Measurements from ENCODE around the gene PAPOLA. TPM values are rescaled to one million over a fixed set of nuclear protein-coding genes. Genes with fewer than 3 reads are reported as not detected.

Gene PAPOLA
- total RNA-seq, 4 donors from 2014 or later = 105 to 155 (median 116) TPM

DNA sequence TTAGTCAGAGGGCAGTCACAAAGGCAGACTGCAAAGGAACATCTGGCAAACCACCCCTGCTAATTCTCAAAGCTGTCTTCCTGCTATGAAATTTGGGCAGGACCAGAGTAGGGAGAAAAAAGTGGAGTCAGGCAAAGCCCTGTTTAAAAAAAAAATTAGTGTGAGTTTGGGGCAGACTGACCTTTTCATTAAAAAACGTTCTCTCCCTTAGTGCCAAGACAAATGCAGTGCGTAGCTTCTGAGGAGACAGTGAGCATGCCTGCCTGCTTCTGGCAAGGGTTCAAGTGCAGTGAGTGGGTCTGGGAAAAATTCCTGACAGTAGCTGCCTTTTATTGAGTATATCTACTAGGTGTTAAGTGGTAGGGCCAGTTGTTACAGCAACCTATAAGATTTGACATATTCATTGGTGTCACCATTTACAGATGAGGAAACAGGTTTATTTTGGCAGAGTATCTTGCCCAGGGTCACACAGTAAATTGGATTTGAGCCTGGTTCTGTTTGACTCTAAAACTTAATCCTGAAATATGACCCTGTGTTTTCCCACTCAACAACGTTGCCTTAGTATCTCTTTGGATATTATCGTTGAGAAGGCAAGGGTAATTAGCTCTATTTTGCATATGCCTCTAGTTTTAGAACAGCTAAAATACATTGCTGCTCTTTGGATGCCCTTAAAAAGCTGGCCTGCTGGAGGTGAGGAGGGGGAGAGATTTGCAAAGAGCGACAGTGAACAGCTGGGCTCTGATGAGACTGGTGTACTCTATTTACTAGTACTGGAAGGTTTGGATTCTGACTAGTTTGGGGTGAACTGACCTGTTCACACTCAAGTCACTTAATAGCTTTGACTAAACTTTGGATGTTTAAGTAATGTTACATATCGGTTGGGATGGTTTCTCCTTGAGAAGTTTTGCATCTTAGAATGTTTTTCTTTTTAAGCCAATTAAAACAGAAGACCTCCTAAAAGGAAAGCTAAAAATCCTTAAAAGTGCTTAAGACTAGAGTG is 72.8 kb downstream of the PAPOLA start:
- intact Hi-C loops (cut with DNase I) = no loop called here
- peak overlapping the region in 3 of 4 donors; percentile 4 to 49 (median 20) for H3K27ac ChIP-seq (replicated peaks in 1 of 4)
- H3K4me1 ChIP-seq = peaks cover 11 to 48% (median 34%) of the 10 kb centered on the region in 4 donors
- no peak for DNase-seq (ENCODE audit: extremely low spot score)
- WGBS = 38% methylated on average over 6 of the region's 6 CpGs
- H3K4me3 ChIP-seq = no peak overlapping the region
- TF ChIP-seq EP300 (IDR thresholded peaks at IDR 0.05) = no peak
- TF ChIP-seq POLR2AphosphoS5 (IDR thresholded peaks at IDR 0.05) = peak in 1 of 2 donors; percentile 33
- H3K27me3 ChIP-seq = no peaks in the 10 kb centered on the region
- H3K36me3 ChIP-seq = peaks cover 0 to 15% (median 2%) of the 10 kb centered on the region in 4 donors
- H3K9me3 ChIP-seq = no peaks in the 10 kb centered on the region

DNA sequence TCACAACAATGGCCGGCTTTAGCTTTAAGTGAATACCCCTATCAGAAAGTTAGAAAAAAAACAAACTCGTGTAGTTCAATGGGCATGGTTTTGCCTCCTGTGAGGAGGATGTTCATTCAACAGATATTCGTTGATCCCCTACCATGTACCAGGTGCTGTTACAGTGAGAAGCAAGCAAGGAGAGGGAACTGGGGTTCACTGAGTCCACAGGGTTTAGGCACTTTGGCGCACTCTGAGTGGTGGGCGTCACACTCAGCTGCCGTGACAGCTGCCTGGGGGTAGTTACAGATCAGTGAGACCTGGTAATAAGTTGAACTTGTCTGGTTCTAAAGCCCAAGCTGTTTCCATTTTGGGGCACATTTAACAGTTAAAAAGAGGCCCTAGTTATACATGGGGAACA is 74.2 kb downstream of the PAPOLA start:
- no peak overlapping the region for H3K27ac ChIP-seq (replicated peaks in 1 of 4)
- peaks cover 0 to 10% (median 2%) of the 10 kb centered on the region in 4 donors for H3K36me3 ChIP-seq
- intact Hi-C loops (cut with DNase I) = no loop called here
- no peaks in the 10 kb centered on the region for H3K27me3 ChIP-seq
- H3K4me1 ChIP-seq = peaks cover 11 to 55% (median 41%) of the 10 kb centered on the region in 4 donors
- no peak for DNase-seq (ENCODE audit: extremely low spot score)
- H3K4me3 ChIP-seq = no peak overlapping the region
- WGBS = 85% methylated on average over 6 of the region's 6 CpGs
- TF ChIP-seq POLR2AphosphoS5 (IDR thresholded peaks at IDR 0.05) (no peak), EP300 (IDR thresholded peaks at IDR 0.05) (no peak), POLR2A (IDR thresholded peaks at IDR 0.05; ENCODE audit: low read depth) (no peak)
- TF ChIP-seq, protein P1, sequence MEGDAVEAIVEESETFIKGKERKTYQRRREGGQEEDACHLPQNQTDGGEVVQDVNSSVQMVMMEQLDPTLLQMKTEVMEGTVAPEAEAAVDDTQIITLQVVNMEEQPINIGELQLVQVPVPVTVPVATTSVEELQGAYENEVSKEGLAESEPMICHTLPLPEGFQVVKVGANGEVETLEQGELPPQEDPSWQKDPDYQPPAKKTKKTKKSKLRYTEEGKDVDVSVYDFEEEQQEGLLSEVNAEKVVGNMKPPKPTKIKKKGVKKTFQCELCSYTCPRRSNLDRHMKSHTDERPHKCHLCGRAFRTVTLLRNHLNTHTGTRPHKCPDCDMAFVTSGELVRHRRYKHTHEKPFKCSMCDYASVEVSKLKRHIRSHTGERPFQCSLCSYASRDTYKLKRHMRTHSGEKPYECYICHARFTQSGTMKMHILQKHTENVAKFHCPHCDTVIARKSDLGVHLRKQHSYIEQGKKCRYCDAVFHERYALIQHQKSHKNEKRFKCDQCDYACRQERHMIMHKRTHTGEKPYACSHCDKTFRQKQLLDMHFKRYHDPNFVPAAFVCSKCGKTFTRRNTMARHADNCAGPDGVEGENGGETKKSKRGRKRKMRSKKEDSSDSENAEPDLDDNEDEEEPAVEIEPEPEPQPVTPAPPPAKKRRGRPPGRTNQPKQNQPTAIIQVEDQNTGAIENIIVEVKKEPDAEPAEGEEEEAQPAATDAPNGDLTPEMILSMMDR (IDR thresholded peaks at IDR 0.05) = no peak
- H3K9me3 ChIP-seq = no peaks in the 10 kb centered on the region

DNA sequence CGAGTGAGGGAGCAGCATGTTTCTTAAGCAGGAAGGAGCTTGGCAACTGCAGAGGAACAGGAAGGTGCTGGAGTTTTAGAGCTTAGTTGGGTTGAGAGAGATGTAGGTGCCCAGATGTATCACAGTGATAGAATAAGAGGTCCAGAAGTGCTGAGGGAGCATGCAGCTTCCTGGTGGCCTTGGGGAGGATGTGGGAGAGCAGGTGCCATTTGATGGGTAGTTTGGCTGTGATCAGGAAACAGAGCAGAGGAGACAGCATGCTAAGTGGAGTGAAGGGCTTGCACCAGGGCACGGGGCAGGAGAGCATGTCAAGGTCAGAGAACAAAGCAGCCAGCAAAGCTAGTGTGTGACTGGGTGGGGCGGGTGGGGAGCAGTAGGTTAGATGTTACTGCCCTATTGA is 74.8 kb downstream of the PAPOLA start:
- H3K36me3 ChIP-seq = peaks cover 0 to 10% (median 2%) of the 10 kb centered on the region in 4 donors
- H3K27me3 ChIP-seq = no peaks in the 10 kb centered on the region
- no peaks in the 10 kb centered on the region for H3K9me3 ChIP-seq
- intact Hi-C loops (cut with DNase I) = no loop called here
- TF ChIP-seq POLR2AphosphoS5 (IDR thresholded peaks at IDR 0.05) (no peak), POLR2A (IDR thresholded peaks at IDR 0.05; ENCODE audit: low read depth) (no peak), EP300 (IDR thresholded peaks at IDR 0.05) (no peak)
- peaks cover 11 to 61% (median 44%) of the 10 kb centered on the region in 4 donors for H3K4me1 ChIP-seq
- H3K27ac ChIP-seq (replicated peaks in 1 of 4) = no peak overlapping the region
- DNase-seq (ENCODE audit: extremely low spot score) = peak; percentile 88
- 66% methylated on average over 3 of the region's 3 CpGs for WGBS
- no peak overlapping the region for H3K4me3 ChIP-seq

DNA sequence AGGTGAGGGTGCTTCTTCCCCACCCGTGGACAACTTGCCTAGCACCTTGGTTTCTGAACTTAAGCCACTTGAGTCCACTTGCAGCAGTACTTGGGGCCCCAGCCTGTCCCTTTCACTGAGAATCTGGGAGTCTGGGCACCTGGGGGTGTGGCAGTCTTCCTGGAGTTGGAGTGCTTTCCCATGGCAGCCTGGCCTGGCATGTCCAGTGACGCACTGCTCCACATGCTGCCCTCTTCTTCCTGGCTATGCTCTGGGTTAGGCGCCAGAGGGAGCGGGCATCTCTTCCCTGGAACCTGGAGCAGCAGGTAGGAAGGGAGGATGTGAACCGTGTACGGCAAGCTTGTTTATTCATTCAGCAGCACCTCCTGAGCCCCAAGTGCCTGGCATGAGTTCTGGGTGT is 76.4 kb downstream of the PAPOLA start:
- H3K4me3 ChIP-seq = no peak overlapping the region
- intact Hi-C loops (cut with DNase I) = no loop called here
- no peaks in the 10 kb centered on the region for H3K9me3 ChIP-seq
- H3K27me3 ChIP-seq = no peaks in the 10 kb centered on the region
- peaks cover 9 to 59% (median 38%) of the 10 kb centered on the region in 4 donors for H3K4me1 ChIP-seq
- no peak for DNase-seq (ENCODE audit: extremely low spot score)
- H3K27ac ChIP-seq (replicated peaks in 1 of 4) = no peak overlapping the region
- WGBS = 88% methylated on average over 6 of the region's 6 CpGs
- no peaks in the 10 kb centered on the region for H3K36me3 ChIP-seq
- TF ChIP-seq POLR2AphosphoS5 (IDR thresholded peaks at IDR 0.05) = no peak
- no peak for TF ChIP-seq POLR2A (IDR thresholded peaks at IDR 0.05; ENCODE audit: low read depth)
- TF ChIP-seq, protein P1 (IDR thresholded peaks at IDR 0.05) = no peak
- no peak for TF ChIP-seq EP300 (IDR thresholded peaks at IDR 0.05)

DNA sequence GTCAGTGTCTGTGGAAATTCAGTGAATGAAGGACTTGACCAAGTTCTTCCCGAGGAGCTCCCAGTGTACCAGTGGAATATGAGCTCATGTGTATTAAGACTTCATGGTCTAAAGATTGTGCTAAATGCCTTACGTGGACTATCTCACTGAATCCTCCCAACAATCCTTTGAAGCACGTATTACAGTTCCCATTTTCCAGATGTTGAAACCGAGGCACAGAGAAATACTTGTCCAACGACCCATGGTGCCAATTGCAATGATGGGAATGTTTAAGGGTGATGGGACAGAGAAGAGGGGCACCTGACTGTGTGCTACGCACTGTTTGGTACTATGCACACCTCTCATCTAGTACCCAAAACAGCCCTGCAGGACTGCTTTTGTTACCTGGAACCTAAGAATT is 77.2 kb downstream of the PAPOLA start:
- Histone ChIP-seq H3K27me3 (no peaks in the 10 kb centered on the region), H3K36me3 (no peaks in the 10 kb centered on the region), H3K27ac (replicated peaks in 1 of 4) (no peak overlapping the region), H3K9me3 (no peaks in the 10 kb centered on the region), H3K4me3 (no peak overlapping the region), H3K4me1 (peaks cover 2 to 52% (median 30%) of the 10 kb centered on the region in 4 donors)
- whole genome bisulfite sequencing = 88% methylated on average over 6 of the region's 6 CpGs
- intact Hi-C loops (cut with DNase I) = no loop called here
- no peak for TF ChIP-seq EP300 (IDR thresholded peaks at IDR 0.05)
- no peak for TF ChIP-seq POLR2AphosphoS5 (IDR thresholded peaks at IDR 0.05)
- no peak for DNase-seq (ENCODE audit: extremely low spot score)

DNA sequence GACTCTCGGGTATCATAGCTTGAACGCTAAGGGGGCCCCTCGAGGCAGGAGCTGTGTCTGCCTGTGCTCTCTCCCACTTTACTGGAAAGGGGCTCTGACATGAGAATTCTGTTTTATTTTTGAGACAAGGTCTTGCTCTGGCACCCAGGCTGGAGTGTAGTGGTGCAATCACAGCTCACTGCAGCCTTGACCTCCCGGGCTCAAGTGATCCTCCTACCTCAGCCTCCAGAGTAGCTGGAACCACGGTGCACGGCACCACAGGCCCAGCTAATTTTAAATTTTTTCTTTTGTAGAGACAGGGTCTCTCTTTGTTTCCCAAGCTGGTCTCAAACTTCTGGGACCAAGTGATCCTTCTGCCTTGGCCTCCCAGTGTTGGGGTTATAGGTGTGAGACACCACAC is 77.7 kb downstream of the PAPOLA start:
- WGBS = 90% methylated on average over 5 of the region's 6 CpGs
- peaks cover 0 to 47% (median 25%) of the 10 kb centered on the region in 4 donors for H3K4me1 ChIP-seq
- H3K4me3 ChIP-seq = no peak overlapping the region
- no peak overlapping the region for H3K27ac ChIP-seq (replicated peaks in 1 of 4)
- intact Hi-C loops (cut with DNase I) = no loop called here
- H3K36me3 ChIP-seq = no peaks in the 10 kb centered on the region
- H3K9me3 ChIP-seq = no peaks in the 10 kb centered on the region
- TF ChIP-seq, protein P1 (IDR thresholded peaks at IDR 0.05) = no peak
- no peak for TF ChIP-seq EP300 (IDR thresholded peaks at IDR 0.05)
- TF ChIP-seq POLR2AphosphoS5 (IDR thresholded peaks at IDR 0.05) = no peak
- no peak for TF ChIP-seq POLR2A (IDR thresholded peaks at IDR 0.05; ENCODE audit: low read depth)
- DNase-seq (ENCODE audit: extremely low spot score) = no peak
- no peaks in the 10 kb centered on the region for H3K27me3 ChIP-seq

Measured in esophagus muscularis mucosa (tissue), 4 donors.